ENCODE results near the gene ZNF487. TPM values are rescaled to one million over a fixed set of nuclear protein-coding genes. Genes with fewer than 3 reads are reported as not detected.
"Not testable (repeated sequence)": the region's sequence is repeated elsewhere in the genome, so short reads cannot be mapped to it uniquely, and the experiment has no call there.

The ZNF487 gene
- total RNA-seq, 1 experiment from 2014 or later = 1.4 TPM

DNA sequence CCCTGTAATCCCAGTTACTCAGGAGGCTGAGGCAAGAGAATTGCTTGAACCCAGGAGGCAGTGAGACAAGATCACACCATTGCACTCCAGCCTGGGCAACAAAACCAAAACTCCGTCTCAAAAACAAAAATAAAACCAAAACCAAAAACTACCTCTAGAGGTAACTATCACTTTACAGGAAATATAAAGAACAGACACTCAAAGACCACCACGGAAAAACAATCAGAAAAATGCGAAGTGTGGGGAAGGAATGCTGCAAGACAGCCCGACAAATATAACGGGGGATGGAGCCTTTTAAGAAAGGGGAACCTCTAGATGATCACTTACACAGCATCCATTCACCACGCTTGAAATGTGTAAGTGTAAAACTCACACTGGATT, 32.2 kb upstream of the ZNF487 start:
- no peak for DNase-seq (ENCODE audit: low spot score)

DNA sequence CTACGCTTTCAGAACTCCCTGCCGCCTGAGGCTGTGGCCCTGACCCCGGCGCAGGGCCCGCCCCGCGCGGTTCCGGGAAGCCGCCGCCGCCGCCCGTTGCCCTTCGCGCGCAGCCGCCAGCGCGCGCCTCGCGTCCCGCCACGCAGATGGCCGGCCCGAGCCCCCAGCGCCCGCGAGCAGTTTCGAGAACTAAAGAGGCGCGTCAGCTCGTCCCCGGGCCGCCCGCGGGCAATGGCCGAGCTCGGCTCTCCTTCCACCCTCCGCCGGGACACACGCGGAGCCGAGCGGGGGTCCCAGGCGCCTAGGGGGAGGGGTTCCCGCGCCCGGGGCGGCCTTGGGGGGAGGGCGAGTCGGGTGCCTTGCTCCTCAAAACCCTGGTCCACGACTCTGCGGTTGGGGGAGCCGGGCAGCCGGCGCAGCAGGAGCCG, 29.7 kb upstream of the ZNF487 start:
- DNase-seq (ENCODE audit: low spot score) = no peak

DNA sequence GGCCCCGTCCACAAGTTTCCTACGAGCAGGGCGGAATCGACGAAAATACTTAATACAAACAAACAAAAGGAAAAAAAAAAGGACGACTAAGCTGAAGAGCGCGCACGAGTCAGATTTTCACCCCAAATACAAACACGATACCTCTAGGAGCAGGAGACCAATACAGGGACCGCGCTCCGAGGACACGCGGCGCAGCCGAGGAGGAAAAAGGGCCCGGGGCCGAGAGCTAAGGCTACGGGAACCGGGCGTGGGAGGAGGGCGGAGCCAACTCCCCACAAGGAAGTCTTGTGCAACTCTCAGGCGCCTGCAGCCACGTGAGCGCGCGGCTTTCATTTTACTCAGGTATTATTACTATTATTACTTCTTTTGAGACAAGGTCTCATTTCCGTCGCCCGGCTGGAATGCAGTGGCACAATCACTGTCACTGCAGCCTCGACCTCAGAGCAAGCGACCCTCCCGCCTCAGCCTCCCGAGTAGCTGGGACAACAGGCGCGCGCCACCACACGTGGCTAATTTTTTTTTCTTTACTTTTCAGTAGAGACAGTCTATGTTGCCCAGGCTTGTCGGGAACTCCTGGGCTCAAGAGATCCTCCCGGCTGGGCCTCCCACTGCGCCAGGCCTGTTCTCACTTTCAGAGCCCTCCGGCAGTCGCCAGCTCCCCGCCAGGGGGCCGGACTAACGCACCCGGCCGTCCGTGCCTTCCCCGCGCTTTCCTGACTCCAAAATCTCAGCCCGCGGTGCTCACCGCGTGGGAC, 29.2 kb upstream of the ZNF487 start:
- peak; percentile 91 for DNase-seq (ENCODE audit: low spot score)

DNA sequence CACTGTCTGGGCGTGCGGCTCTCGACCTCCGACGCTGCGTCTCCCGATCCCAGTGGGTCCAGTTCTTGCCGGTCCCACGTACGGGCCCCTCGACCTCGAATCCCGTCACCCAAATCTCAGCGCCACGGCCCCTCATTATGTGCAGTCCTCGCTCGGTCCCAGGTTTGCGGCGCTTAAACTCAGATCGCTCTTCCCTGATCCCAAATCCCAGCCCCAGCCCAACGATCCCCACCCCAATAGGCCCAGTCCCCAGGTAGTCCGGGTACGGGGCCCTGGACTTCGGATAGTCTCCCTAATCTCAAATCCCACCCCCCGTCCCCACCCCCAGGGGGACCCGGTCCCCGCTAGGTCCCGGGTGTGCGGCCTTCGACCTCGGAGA, 28.6 kb upstream of the ZNF487 start:
- no peak for DNase-seq (ENCODE audit: low spot score)

DNA sequence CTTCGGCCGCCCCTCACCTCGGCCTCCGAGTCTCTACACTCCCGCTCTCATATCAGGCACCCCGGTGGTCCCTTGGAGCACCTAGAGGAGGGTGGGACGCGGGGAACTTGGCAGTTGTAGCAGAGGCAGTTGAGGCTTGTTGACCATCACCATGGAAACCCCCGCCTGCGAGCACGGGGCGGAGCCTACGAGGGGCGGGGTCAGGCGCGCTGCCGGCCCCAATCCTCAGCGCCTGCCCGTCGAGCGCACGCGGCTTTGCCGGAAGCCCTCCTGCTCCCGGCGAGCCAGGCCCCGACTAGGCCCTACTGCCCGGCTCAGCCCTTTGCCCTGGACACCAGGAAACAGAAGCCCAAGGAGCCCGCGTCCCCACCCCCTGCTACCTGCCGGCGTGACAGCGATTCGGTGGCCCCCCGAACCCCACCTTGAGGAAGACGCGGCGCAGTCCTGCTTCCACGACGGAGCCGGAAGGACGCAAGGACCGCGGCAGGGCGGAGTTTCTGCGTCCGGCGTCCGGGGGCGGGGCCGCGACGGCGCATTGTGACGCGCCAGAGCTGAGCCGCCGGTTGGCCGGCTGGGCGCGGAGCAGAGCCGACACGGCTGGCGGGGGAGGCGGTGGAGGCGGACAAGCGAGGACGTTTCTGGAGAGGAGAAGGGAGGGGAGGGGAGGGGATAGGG, 28.1 kb upstream of the ZNF487 start, which contains the start of gene HNRNPF:
TSS of gene HNRNPF (minus strand) at position 477 of the 675 bp plus-strand sequence. CDS start 21,302 bp downstream, outside the sequence.
- DNase-seq (ENCODE audit: low spot score) = peak; percentile 88

DNA sequence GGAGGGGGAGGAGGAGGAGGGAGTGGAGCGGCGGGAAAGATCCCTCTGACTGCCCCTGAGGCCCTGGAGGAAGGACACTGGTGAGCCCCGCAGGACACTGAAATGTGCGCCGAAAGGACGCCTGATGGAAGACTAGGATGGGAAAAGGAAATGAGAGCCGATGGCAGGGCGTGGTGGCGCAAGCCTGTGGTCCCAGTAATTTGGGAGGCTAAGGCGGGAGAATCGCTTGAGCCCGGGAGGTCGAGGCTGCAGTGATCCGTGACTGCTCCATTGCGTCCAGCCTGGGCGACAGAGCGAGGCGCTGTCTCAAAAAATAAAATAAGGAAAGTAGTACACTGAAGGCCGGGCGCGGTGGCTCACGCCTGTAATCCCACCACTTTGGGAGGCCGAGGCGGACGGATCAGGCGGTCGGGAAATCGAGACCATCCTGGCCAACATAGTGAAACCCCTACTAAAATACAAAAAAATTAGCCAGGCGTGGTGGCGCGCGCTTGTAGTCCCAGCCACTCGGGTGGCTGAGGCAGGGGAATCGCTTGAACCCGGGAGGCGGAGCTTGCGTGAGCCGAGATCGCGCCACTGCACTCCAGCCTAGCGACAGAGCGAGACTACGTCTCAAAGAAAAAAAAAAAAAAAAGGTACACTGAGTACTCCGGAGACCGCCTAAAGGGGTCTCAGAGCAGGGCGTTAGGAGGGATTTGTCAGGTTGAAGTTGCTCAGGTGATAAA, 27.4 kb upstream of the ZNF487 start:
- no peak for DNase-seq (ENCODE audit: low spot score)

DNA sequence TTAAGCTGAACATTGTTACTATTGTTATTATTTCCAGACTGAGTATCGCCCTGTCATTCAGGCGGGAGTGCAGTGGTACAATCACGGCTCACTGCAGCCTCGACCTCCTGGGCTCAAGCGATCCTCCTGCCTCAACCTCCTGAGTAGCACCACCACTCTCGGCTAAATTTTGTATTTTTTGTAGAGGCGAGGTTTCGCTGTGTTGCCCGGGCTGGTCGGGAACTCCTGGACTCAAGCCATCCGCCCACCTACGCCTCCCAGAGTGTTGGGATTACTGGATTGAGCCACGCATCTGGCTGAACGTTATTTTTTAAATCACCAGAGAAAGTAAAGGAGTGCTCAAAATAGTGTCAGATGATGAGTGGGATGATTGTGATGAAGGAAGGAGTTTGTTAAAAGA, 26.6 kb upstream of the ZNF487 start:
- no peak for DNase-seq (ENCODE audit: low spot score)

DNA sequence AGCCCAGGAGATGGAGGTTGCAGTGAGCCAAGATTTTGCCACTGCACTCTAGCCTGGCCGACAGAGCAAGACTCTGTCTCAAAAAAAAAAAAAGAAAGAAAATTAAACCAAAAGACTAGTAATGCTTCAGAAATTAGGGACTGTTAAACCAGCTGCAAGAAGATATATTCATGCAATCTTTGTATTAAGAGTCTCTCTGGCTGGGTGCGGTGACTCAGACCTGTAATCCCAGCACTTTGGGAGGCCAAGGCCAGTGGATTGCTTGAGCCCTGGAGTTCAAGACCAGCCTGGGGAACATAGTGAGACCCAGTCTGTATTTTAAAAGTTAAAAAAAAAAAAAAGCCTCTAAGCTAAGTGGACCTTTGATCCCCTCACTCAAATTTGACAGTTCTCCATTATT, 25.4 kb upstream of the ZNF487 start:
- DNase-seq (ENCODE audit: low spot score) = no peak

DNA sequence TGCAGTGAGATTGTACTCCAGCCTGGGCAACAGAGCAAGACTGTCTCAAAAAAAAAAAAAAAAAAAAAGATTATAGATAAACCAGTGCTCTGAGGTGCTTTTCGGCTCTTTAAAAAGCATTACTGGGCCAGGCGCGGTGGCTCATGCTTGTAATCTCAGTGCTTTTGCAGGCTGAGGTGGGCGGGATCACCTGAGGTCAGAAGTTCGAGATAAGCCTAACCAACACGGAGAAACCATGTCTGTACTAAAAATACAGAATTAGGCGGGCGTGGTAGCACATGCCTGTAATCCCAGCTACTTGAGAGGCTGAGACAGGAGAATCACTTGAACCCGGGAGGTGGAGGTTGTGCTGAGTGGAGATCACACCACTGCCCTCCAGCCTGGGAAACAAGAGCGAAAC, 21.4 kb upstream of the ZNF487 start:
- no peak for DNase-seq (ENCODE audit: low spot score)

DNA sequence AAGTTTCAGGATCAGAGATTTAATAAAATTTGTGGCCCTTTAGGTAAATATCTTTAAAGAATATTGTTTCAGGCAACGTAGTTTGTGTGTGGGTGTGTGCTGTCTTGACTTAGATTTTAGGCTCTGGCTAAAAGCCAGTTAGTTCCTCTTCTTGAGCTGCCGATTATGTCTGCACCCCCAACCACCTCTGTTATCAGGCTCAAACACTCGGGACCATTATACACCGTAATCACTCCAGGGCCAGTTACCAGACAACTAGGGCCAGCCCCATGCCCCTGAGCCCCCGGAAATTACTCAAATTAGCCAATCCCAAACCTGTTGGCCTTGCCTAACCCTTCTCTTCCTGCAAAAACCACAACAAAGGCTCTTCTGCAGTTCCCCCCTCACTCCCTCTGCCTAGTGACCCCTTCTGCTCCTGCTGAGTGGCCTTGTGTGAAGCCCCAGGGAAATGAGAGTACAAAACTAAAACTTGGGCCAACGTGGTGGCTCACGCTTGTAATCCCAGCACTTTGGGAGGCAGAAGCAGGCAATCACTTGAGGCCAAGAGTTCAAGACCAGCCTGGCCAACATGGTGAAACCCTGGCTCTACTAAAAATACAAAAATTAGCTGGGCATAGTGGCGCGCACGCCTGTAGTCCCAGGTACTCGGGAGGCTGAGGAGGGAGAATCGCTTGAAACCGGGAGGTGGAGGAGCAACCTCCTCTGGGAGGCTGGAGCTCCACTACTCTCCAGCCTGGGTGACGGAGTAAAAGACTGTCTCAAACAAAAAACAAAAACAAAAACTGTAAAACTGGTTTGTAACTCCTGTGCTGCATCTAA, 18.8 kb upstream of the ZNF487 start:
- no peak for DNase-seq (ENCODE audit: low spot score)

DNA sequence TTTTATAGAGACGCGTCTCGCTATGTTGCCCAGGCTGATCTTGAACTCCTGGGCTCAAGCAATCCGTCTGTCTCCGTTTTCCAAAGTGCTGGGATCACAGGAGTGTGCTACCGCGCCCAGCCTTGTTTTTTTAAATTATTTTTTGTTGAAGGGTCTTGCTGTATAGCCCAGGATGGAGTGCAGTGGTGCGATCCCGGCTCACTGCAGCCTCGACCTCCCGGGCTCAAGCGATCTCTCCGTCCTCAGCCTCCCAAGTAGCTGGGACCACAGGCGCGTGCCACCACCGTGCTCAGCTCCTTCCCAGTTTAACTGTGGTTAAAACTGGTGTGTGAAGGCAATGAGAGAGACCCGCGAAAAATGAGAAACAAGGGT, 16.9 kb upstream of the ZNF487 start:
- DNase-seq (ENCODE audit: low spot score) = no peak

DNA sequence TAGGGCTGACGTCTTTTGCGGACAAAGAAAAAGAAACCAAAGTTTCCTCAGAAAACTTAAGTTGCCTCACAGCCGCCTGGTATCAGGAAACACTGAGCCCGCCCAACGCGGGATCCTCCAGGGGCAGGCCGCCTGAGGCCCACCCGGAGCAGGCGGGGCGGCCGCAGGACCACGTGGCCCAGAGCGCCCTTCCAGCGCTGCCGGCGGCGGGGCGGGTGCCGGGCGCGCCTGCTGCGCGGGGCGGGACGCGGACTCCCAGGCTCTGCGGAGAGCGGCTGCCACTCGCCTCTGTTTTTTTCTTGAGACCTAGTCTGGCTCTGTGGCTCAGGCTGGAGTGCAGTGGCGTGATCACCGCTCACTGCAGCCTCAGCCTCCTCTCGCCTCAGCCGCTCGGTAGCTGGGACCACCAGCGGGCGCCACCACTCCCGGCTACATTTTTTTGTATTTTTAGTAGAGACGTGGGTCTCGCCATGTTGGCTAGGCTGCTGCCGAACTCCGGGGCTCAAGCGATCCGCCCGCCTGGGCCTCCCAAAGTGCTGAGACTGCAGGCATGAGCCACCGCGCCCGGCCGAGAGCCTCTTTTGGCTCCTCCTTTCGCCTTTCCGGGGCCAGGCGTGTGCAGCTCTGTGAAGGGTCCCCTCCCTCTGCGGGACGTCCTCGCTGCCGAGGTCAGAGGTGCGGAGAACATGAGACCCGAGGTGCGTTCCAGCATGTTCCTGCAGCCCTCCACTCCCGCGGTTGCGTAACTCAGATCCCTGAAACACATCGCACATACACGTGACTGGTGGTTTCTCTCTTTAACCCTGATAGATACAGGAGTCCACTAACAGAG, 16.3 kb upstream of the ZNF487 start:
- peak; percentile 60 for DNase-seq (ENCODE audit: low spot score)

DNA sequence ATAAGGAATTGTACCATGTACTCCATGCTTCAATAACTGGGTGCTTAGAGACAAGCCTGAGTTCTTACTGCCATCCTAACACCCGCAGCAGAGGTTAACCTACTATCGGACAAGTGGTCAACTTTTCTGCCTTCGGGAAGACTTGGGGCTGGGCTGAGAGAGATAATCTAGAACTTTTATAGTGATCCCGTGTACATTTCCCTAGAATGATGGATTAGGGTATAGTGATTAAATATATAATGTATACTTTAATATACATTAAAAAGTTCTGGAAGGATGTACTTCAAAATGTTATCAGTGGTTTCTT, 15.8 kb upstream of the ZNF487 start:
- DNase-seq (ENCODE audit: low spot score) = no peak

DNA sequence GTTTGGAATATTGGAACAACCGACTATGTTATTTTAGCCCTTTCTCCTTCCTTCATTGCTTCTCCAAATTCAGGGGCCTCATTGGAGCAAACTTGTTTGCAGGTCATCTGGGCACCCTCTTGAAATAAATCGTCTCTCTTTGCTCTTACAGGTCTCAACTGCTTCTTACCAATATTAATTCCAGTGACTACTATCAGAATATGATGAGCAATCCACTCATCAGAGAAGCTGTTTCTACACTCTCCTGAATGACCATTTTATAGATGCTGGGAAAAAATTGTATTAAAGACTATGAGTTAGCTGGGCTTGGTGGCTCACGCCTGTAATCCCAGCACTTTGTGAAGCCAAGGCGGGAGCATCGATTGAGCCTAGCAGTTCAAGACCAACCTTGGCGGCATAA, 15.4 kb upstream of the ZNF487 start:
- no peak for DNase-seq (ENCODE audit: low spot score)

DNA sequence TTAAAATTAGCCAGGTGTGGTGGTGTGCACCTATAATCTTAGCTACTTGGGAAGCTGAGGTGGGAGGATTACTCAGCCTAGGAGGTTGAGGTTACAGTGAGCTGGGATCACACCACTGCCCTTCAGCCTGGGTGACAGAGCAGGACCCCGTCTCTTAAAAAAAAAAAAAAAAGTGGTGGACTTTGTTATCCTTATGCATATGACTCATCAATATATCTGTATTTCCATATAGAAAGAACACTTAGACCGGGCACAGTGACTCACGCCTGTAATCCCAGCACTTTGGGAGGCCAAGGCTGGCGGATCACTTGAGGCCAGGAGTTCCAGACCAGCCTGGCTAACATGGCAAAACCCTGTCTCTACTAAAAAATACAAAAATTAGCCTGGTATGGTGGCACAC, 15.0 kb upstream of the ZNF487 start:
- not testable (repeated sequence) for DNase-seq (ENCODE audit: low spot score)

DNA sequence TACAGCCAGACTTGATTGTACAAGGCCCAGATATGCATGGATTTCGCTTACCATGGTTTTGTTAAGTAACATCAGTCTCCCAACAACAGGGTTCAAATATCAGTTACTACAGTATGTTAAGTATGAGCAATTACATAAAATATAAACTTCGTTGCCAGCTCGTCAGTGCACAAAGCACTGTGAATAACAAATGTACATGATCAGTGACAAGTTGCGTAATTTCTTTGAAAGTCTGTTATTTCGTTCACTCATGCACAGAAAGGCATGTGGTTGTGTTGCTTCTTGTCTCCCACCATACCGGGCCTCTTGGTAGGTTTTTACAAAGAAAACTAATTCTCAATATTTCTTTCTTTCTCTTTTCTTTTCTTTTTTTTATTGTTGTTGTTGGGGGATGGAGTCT, 12.5 kb upstream of the ZNF487 start:
- no peak for DNase-seq (ENCODE audit: low spot score)

DNA sequence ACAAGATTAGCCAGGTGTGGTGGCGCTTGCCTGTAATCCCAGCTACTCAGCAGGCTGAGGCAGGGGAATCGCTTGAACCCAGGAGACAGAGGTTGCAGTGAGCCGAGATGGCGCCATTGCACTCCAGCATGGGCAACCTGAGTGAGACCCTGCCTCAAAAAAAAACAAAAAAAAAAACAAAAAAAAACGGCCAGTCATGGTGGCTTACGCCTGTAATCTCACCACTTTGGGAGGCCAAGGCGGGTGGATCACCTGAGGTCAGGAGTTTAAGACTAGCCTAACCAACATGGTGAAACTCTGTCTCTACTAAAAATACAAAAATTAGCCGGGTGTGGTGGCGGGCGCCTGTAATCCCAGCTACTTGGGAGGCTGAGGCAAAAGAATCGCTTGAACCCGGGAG, 10.4 kb upstream of the ZNF487 start:
- not testable (repeated sequence) for DNase-seq (ENCODE audit: low spot score)

DNA sequence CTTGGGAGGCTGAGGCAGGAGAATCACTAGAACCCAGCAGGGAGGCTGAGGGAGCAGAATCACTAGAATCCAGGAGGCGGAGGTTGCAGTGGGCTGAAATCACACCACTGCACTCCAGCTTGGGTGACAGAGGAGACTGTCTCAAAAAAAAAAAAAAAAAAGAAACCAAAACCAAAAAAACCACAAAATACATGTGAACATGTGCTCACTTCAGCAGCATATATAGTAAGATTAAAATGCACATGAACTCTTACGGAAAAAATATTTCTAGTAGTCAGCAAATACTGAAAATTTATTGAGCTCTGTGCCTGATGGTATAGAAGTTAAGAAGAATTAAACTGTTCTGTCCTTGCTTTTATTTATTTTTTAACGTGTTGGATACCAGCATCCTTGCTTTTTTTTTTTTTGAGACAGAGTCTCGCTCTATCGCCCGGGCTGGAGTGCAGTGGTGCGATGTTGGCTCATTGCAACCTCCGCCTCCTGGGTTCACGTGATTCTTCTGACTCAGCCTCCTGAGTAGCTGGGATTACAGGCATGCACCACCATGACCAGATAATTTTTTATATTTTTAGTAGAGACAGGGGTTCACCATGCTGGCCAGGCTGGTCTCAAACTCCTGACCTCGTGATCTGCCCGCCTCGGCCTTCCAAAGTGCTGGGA, 9.6 kb upstream of the ZNF487 start:
- no peak for DNase-seq (ENCODE audit: low spot score)

DNA sequence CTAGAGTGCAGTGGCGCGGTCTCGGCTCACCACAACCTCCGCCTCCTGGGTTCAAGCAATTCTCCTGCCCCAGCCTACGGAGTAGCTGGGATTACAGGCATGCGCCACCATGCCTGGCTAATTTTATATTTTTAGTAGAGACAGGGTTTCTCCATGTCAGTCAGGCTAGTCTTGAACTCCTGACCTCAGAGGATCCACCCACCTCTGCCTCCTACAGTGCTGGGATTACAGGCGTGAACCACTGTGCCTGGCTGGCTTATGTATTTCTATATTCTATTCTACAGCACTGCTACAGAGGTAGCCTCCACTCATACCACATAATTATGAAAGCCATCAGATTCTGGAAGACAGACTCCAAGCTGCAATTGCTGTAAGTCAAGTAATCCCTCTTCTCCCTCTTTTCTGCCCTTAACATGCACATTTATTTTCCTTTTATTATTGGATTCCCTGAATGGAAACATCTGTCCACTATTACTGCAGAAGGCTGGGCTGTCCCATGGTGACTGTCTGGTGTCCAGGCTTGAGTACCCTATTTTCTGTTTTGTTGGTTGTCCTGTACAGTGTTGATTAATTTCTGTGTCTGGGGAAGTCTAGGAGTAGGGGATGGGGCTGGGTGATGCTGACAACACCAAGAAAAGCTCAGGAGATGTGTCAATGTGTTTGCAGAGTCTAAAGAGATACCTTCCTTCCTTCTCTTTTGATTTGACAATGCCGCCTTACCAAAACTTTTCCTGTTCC, 5.8 kb upstream of the ZNF487 start:
- no peak for DNase-seq (ENCODE audit: low spot score)
